Smooth muscle cell (in vitro differentiated cells): ENCODE measurements around the gene ECM2. TPM values are rescaled to one million over a fixed set of nuclear protein-coding genes. Genes with fewer than 3 reads are reported as not detected.

ENCODE experiments used
- DNase-seq: peaks from one replicate; lab custom pipeline; 2025; ENCODE audit not compliant: unreplicated experiment; lab: John Stamatoyannopoulos, UW
- H2AFZ ChIP-seq: fragments of 200-600 bp; sonication (generic); 2 replicates; pipeline ENCODE4 v1.6.0; 2016; ENCODE audit warnings: antibody characterized with exemption, low read depth, mild to moderate bottlenecking
- H3F3A ChIP-seq: fragments of 200-600 bp; sonication (generic); 2 replicates; pipeline ENCODE4 v1.6.0; 2017; ENCODE audit warnings: antibody characterized with exemption, low read depth
- H3K27ac ChIP-seq: fragments of 200-600 bp; sonication (generic); 2 replicates; pipeline ENCODE4 v1.5.1; 2016; ENCODE audit warnings: low read depth, mild to moderate bottlenecking
- H3K27me3 ChIP-seq: fragments of 200-600 bp; sonication (generic); 2 replicates; pipeline ENCODE4 v1.6.1; 2016; ENCODE audit warnings: low read depth, mild to moderate bottlenecking
- H3K36me3 ChIP-seq: fragments of 200-600 bp; sonication (generic); 2 replicates; pipeline ENCODE4 v1.5.1; 2016; ENCODE audit warnings: low read depth
- H3K4me1 ChIP-seq: fragments of 200-600 bp; sonication (generic); 2 replicates; pipeline ENCODE4 v1.5.1; 2016; ENCODE audit warnings: low read depth
- H3K4me2 ChIP-seq: fragments of 200-600 bp; sonication (generic); 2 replicates; pipeline ENCODE4 v1.6.0; 2016; ENCODE audit warnings: mild to moderate bottlenecking
- H3K4me3 ChIP-seq: fragments of 200-600 bp; sonication (generic); 2 replicates; pipeline ENCODE4 v1.5.1; 2016; ENCODE audit warnings: mild to moderate bottlenecking
- H3K79me2 ChIP-seq: fragments of 200-600 bp; sonication (generic); 2 replicates; pipeline ENCODE4 v1.6.0; 2016; ENCODE audit warnings: low read depth, mild to moderate bottlenecking
- H3K9ac ChIP-seq: fragments of 200-600 bp; sonication (generic); 2 replicates; pipeline ENCODE4 v1.6.0; 2016; ENCODE audit warnings: low read depth
- H3K9me3 ChIP-seq: fragments of 200-600 bp; sonication (generic); replicated peaks from 2 replicates; pipeline ENCODE4 v1.5.1; 2016; ENCODE audit warnings: low read depth
- H4K20me1 ChIP-seq: fragments of 200-600 bp; sonication (generic); 2 replicates; pipeline ENCODE4 v1.6.0; 2016; ENCODE audit warnings: low read depth
- WGBS: methylation state at CpG from one replicate; pipeline ENCODE4 v1.1.7; 2016; ENCODE audit warnings: low lambda C conversion rate; 5-methylcytosine and 5-hydroxymethylcytosine counted together
- polyA plus RNA-seq: library from polyadenylated mRNA; unstranded; fragments of >200 nt; fragmentation: Nextera tagmentation; extraction: Ambion mirVana; gene quantifications from 2 replicates; pipeline ENCODE4 v1.2.1, GENCODE V29; 2016
- total RNA-seq: library from RNA; depleted of rRNA; stranded (reverse); fragments of >200 nt; gene quantifications from 2 replicates; pipeline ENCODE4 v1.2.3, GENCODE V29; 2014
- TF ChIP-seq, protein P1 (sequence below): fragments of 200-600 bp; sonication (generic); IDR thresholded peaks from 2 replicates; pipeline ENCODE4 v1.5.1; 2017; ENCODE audit warnings: borderline replicate concordance, mild to moderate bottlenecking, antibody characterized with exemption; ENCODE audit not compliant: insufficient read depth, poor library complexity, severe bottlenecking

The ECM2 gene
- total and polyA plus RNA-seq, 2 experiments from 2014 or later = 0.27 to 0.37 TPM

DNA sequence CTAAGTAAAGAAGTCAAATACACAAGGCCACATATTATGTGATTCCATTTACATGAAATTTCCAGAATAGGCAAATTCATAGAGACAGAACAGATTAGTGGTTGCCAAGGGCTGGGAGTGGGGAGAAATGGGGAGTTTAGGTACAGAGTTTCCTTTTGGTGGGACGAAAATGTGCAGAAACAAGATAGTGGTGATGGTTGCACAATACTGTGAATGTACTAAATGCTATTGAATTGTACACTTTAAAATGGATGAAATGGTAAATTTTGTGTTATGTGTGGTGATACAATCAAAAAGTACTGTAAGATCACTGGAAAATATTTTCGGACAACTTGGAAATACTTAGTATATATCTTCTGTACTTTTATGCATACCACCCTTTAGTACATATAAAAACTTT, 15.0 kb downstream of the ECM2 start:
- TF ChIP-seq, protein P1, sequence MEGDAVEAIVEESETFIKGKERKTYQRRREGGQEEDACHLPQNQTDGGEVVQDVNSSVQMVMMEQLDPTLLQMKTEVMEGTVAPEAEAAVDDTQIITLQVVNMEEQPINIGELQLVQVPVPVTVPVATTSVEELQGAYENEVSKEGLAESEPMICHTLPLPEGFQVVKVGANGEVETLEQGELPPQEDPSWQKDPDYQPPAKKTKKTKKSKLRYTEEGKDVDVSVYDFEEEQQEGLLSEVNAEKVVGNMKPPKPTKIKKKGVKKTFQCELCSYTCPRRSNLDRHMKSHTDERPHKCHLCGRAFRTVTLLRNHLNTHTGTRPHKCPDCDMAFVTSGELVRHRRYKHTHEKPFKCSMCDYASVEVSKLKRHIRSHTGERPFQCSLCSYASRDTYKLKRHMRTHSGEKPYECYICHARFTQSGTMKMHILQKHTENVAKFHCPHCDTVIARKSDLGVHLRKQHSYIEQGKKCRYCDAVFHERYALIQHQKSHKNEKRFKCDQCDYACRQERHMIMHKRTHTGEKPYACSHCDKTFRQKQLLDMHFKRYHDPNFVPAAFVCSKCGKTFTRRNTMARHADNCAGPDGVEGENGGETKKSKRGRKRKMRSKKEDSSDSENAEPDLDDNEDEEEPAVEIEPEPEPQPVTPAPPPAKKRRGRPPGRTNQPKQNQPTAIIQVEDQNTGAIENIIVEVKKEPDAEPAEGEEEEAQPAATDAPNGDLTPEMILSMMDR = no peak
- no peaks in the 10 kb centered on the region for H4K20me1 ChIP-seq
- no peak overlapping the region for H3K4me3 ChIP-seq
- no peaks in the 10 kb centered on the region for H3K27me3 ChIP-seq
- H3K36me3 ChIP-seq = no peaks in the 10 kb centered on the region
- H3F3A ChIP-seq = no peaks in the 10 kb centered on the region
- WGBS = 97% methylated on average over 2 of the region's 2 CpGs
- no peak overlapping the region for H2AFZ ChIP-seq
- no peak overlapping the region for H3K27ac ChIP-seq
- no peak for DNase-seq
- no peaks in the 10 kb centered on the region for H3K9me3 ChIP-seq
- H3K9ac ChIP-seq = no peak overlapping the region
- no peak overlapping the region for H3K4me2 ChIP-seq
- H3K4me1 ChIP-seq = peaks cover 8% of the 10 kb centered on the region
- H3K79me2 ChIP-seq = no peaks in the 10 kb centered on the region

DNA sequence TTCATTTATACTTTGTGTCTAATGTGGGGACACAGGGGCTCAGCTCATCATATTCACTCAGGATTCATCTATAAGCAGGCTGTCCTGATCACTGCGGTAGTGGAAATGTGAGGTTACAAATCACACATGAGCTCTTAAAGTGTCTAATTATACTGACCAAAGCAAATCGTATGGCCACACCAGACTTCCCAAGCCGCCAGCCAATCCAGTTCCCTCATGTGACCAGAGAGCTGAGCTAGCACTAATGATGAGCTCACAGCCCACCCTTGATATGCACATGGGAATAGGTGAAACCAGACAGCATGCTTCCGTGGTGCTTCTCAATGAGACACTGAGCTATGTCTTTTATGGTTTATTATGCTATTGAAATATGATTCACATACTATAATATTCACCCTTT, 17.6 kb downstream of the ECM2 start:
- Histone ChIP-seq H3K4me2 (no peak overlapping the region), H3K4me1 (peaks cover 8% of the 10 kb centered on the region), H3K36me3 (no peaks in the 10 kb centered on the region), H3K9ac (no peak overlapping the region), H3K79me2 (no peaks in the 10 kb centered on the region), H4K20me1 (no peaks in the 10 kb centered on the region), H3F3A (no peaks in the 10 kb centered on the region), H3K27ac (no peak overlapping the region), H2AFZ (no peak overlapping the region), H3K9me3 (no peaks in the 10 kb centered on the region), H3K4me3 (no peak overlapping the region), H3K27me3 (no peaks in the 10 kb centered on the region)
- TF ChIP-seq, protein P1 = no peak
- 85% methylated on average over 4 of the region's 4 CpGs for WGBS
- no peak for DNase-seq

DNA sequence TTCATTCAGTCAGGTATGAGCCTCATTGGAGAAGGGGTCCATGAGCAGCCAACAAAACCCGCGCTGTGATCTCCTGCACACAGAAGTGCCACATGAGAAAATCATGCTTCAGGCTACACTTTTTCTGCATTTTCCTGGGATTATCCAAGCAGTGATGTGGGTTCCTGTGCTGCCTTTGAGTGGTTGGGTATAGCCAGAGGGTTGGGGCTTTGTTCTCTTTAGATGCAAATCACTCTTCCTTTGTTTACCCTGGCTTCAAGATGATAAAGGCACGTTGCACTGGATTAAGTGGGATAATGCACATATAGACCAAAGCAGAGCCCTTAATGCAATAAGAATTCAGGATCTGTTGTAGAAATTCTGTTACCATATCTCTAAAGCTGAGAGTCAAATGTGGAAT, 18.7 kb downstream of the ECM2 start:
- Histone ChIP-seq H3K36me3 (no peaks in the 10 kb centered on the region), H3K9ac (no peak overlapping the region), H3K27ac (no peak overlapping the region), H3K79me2 (no peaks in the 10 kb centered on the region), H3K9me3 (no peaks in the 10 kb centered on the region), H3F3A (no peaks in the 10 kb centered on the region), H4K20me1 (no peaks in the 10 kb centered on the region), H3K4me1 (peaks cover 8% of the 10 kb centered on the region), H2AFZ (no peak overlapping the region), H3K27me3 (no peaks in the 10 kb centered on the region), H3K4me3 (no peak overlapping the region), H3K4me2 (no peak overlapping the region)
- DNase-seq = no peak
- TF ChIP-seq, protein P1 = no peak
- WGBS = 48% methylated on average over 3 of the region's 3 CpGs

DNA sequence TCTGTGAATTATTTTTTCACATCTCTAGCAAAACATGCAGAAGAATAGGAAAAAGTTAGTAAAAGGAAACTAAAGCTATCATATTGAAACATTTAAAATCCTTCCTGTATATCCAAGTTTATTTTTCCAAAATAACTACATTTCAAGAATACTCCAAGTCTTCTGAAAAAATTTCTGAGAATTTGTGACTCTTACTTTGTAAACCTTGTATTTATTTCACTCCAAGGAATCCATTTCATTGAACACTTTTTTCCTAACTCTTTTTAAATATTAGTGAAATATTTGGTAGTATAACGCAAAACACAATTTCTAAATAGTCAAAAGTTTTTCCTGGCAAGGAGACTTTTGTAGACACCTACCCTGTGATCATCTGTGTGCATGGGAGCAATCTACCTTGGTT, 19.3 kb downstream of the ECM2 start:
- no peak overlapping the region for H2AFZ ChIP-seq
- H3K9ac ChIP-seq = no peak overlapping the region
- H3K27me3 ChIP-seq = no peaks in the 10 kb centered on the region
- DNase-seq = no peak
- no peak overlapping the region for H3K27ac ChIP-seq
- no peaks in the 10 kb centered on the region for H3K9me3 ChIP-seq
- H3K4me2 ChIP-seq = no peak overlapping the region
- no peaks in the 10 kb centered on the region for H3K79me2 ChIP-seq
- no peak overlapping the region for H3K4me3 ChIP-seq
- no peaks in the 10 kb centered on the region for H3K36me3 ChIP-seq
- TF ChIP-seq, protein P1 = no peak
- WGBS = 98% methylated on average over 1 of the region's 1 CpG
- no peaks in the 10 kb centered on the region for H3F3A ChIP-seq
- H4K20me1 ChIP-seq = no peaks in the 10 kb centered on the region
- H3K4me1 ChIP-seq = peaks cover 8% of the 10 kb centered on the region
